Glomerular endothelial cell (primary cell): ENCODE results near the gene CERCAM. TPM values are rescaled to one million over a fixed set of nuclear protein-coding genes. Genes with fewer than 3 reads are reported as not detected.

Experiments used
- DNase-seq: peaks from one replicate; pipeline ENCODE4 v3.0.0-alpha.2; 2011; ENCODE audit warnings: low read depth, low spot score; ENCODE audit errors: extremely low read depth
- total RNA-seq: library from RNA; depleted of rRNA; stranded (reverse); fragments of >200 nt; gene quantifications from 2 replicates; pipeline ENCODE4 v1.2.3, GENCODE V29; 2015

CERCAM gene, protein sequence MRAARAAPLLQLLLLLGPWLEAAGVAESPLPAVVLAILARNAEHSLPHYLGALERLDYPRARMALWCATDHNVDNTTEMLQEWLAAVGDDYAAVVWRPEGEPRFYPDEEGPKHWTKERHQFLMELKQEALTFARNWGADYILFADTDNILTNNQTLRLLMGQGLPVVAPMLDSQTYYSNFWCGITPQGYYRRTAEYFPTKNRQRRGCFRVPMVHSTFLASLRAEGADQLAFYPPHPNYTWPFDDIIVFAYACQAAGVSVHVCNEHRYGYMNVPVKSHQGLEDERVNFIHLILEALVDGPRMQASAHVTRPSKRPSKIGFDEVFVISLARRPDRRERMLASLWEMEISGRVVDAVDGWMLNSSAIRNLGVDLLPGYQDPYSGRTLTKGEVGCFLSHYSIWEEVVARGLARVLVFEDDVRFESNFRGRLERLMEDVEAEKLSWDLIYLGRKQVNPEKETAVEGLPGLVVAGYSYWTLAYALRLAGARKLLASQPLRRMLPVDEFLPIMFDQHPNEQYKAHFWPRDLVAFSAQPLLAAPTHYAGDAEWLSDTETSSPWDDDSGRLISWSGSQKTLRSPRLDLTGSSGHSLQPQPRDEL
- total RNA-seq: 56.8 and 81.3 TPM in 2 replicates

DNA sequence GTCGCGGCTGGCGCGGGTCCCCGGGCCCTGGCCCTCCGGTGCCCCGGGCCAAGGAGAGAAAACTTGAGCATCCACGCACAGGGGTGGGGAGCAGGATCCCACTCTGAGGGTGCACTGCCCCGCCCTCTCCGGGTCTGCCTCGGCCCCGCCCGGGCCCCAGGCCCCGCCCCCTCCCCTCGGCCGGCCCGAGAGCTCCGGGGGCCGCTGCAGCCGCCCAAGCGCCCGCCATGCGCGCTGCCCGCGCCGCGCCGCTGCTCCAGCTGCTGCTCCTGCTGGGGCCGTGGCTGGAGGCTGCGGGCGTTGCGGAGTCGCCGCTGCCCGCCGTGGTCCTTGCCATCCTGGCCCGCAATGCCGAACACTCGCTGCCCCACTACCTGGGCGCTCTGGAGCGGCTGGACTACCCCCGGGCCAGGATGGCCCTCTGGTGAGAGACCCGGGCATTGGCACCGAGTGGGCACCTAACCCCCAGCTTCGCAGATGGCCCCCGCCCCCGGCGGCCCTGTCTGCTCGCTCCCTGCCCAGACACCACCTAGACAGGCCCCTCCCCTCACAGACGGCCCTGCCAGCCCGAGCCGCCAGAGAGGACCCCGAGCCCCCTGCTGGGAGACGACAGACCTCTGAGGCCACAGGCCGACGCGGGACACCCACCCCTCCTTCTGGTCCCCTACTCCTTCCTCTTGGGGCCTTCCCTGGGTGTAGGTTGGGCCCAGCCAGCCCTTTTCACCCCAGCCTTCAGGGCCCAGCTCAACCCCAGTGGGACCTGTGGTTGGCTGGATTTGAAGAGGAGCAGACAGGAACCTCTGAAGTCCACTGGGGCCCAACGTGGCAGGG, at the start of gene CERCAM:
Gene CERCAM, plus strand, starts transcription at position 207 of the 831 bp plus-strand sequence. Its CDS starts 21 bp downstream, at position 228.
- DNase-seq: no peak

- no peak for DNase-seq
Measured at GRCh38 chr9:128371630-128372117, 49.0 kb upstream of the CERCAM start.

GRCh38 chr9:128372188-128372641, 48.4 kb upstream of the CERCAM start:
- no peak for DNase-seq

- no peak for DNase-seq
Measured at GRCh38 chr9:128372784-128373183, 47.9 kb upstream of the CERCAM start.

GRCh38 chr9:128374221-128374675, 46.4 kb upstream of the CERCAM start:
- DNase-seq: no peak

DNA sequence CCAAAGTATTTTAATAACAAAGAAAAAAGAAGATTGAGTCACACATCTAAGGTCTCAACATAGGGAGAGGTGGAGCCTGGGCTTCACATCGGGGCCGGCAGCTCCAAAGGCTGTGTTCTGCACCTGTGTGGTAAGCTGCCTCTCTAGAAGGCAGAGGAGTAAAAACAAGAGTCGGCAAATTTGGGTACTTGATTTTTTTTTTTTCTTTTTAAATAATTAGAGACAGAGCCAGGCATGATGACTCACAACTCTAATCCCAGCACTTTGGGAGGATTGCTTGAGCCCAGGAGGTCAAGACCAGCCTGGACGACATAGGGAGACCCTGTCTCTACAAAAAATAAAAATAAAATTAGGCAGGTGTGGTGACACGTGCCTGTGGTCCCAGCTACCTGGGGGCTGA, 44.8 kb upstream of the CERCAM start:
- no peak for DNase-seq

DNA sequence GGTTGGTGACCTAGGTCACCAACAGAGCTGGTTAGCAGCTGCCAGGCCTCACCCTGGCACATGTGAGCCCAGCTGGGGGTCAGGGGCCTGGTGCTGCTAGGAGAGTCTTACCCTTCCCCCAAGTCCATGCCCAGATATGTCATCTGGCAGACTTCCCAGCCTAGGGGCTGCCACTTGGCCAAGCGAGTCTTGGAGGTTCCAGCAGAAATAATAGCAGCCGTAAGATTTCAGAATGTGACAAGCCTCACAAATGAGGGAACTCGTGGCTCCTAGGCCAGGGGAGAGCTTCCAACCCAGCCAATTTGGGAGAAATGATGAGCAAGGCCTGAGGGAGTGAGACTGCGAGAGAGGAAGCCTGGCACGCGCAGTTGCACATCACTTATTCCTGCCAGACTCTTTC, 38.4 kb upstream of the CERCAM start:
- DNase-seq: no peak

DNA sequence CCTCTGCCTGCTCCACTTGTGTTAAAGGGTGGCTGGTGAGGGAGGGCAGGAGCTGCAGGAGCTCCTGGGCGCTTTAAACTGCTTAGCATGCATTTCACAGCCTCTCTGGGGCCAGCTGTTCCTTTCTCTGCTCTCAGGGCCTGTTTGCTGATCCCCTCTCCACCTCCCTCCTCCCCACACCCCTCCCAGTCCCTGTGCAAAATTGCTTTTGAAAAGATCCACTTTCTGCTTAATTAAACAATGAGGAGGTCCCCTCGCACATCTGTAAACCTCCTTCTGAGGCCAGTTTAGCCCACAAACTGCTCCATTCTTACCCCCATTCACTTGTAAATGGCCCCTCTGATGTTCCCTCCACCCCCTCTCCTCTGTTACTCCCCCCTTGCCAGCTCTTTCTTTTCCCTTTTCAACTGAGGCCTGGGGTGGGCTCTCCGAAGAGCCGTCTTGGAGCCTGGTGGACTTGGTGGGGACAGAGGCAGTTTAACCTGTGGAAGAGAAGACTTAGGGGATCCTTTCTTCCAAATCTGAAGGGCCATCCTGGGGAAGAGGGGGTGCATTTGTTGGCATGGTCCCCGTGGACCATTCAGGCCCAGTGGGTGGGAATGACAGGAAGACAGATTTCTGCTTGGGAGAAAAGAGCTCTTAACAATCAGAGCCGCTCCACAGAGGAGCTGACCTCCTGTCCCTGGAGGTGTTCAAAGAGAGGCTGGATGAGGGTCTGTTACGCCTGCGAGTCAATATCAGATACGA, 37.5 kb upstream of the CERCAM start:
- DNase-seq: no peak

DNA sequence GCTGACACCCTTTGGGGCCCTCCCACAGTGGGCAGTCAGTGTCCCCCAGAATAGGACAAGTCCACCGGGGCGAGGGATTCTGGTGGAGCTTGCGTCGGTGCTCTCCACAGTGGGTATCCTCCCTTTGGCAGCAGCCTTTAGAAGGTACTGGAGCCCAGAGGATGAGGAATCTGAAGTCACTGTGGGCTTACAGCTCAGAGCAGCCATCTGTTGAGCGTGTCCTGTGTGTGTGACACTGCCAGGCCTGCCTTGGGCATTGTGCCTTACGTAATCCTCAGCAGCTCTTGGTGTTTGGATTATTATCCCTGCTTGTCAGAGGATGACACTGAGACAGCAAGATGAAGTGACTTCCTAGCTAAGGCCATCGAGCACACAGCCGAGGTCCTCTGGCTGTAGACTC, 36.9 kb upstream of the CERCAM start:
- DNase-seq: no peak

DNA sequence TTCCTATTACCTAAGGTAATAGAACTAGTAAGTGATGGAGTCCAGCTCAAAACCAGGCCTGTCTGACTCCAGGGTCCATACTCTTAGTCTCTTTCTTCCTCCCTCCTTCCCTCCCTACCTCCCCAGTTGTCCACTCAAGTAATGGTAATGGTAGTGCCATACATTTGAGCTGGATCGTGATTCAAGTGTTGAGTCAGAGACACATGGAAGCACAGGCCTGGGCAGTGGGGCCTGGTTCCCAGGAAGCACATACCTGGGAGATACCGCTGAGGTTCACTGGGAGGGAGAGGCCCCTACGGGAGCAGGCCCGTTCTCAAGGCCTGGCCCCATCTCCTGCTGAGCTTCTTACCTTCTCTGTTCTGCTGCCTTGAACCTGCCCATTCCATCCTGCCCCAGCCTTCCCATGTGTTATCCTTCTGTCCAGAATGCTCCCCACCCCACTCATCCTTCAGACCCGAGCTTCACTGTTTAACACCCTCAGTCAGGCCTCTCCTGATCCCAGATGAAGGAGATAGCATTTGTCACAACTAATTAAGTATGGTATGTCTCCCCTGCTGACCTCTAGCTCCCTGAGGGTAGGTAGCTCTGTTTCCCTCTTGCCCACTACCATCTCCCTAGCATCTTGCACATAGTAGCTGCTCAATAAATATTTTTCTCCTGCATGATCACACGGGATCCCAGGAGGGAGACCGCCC, 35.7 kb upstream of the CERCAM start:
- DNase-seq: no peak

- DNase-seq: no peak
Measured at GRCh38 chr9:128385496-128386460, 34.9 kb upstream of the CERCAM start.

DNA sequence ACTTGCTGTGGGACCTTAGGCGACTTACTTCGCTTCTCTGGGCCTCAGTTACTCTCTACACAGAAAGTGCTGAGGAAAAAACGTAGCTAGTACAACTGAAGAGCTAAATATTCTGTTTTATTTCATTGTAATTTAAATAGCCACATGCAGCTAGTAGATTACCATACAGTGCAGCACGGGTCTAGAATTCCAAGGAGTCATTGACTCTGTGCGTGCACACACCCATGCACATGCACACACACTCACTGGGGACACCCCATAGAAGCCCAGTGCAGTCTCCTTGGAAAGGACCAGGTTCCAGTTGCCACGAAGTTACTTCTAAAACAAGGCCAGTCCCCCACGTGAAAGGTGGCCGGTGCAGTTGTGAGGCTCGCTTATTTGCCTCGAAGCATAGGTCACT, 32.5 kb upstream of the CERCAM start:
- no peak for DNase-seq

- no peak for DNase-seq
Measured at GRCh38 chr9:128389395-128390149, 31.1 kb upstream of the CERCAM start.

GRCh38 chr9:128390150-128390812, 30.4 kb upstream of the CERCAM start:
- DNase-seq: no peak

DNA sequence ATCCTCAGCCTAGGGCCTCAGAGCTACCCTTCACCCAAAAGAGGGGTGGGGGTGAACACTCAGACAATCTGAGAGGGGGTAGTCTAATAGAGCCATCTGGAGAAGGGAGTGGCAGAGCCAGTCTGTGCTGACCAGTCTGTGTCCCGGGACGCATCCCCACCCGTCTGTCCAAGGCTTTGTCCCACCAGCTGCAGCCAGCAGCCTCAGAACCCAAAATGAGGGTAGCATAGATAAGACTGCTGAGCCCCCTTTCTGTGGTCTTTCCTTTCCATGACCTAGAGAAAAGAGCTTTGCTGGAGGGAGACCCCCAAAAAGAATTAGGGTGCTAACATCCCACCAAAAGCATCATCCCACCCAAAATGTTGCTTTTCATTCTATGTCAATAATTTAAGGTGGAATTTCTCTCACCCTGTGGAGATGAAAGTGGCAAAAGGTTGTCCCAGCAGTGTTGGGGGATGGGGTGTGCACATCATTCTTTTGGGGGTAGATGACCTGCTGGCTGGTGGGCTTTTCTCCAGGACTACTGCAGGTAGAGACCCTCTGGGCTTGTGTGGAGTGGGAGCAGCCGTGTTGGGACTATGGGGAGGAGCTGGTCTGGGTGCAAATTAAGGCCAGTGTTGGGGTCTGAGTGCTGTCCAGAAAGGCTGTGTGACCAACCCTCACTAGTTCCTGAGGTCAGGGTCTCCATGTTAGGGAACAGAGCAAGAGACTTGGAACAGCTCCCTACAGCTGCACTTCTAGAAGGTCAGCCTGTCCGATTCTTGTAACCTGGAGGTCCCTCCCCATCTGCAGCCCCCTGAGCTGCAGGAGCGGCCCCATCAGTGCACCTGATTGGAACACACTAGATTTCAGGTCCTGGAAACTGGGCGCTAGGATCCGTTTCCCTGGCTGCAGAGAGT, 29.6 kb upstream of the CERCAM start:
- no peak for DNase-seq

DNA sequence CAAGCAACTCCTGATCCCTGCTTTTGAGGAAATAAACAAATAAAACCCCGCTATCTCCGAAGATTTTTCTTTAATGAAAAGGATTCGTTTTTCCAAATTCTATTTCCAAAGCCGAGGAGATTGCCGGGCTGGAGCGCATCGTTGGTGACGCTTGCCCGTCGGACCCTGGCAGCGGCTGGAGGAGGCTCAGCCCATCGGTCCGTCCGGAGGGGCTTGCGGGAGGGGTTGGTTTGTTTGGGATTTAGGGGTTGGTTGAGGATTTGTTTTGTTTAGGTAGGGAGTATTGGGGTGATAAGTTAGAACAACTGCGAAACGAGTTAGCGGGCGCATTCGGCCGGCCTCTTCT, 28.7 kb upstream of the CERCAM start:
- DNase-seq: no peak
